Measurements from ENCODE around the gene GINM1.

The GINM1 gene

DNA sequence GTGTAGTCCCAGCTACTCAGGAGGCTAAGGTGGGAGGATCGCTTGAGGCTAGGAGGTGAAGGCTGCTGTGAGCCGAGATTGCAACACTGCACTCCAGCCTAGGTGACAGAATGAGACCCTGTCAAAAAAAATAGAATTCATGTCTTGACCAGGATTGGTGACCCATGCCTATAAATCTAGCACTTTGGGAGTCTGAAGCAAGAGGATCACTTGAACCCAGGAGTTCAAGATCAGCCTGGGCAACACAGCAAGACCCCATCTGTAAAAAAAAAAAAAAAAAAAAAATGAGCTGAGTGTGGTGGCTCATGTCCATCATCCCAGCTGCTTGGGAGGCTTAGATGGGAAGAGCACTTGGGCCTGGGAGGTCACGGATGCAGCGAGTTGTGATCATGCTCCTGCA is 34.3 kb downstream of the GINM1 start:
- H3K4me3 ChIP-seq (ENCODE audit: low read depth, low read length, poor library complexity, severe bottlenecking), result no peak overlapping the region
- H3K79me2 ChIP-seq (ENCODE audit: insufficient read depth, low read length), result no peaks in the 10 kb centered on the region
- TF ChIP-seq EZH2 (IDR thresholded peaks at IDR 0.05; ENCODE audit: borderline replicate concordance, low read length), result no peak
- TF ChIP-seq, protein P1, sequence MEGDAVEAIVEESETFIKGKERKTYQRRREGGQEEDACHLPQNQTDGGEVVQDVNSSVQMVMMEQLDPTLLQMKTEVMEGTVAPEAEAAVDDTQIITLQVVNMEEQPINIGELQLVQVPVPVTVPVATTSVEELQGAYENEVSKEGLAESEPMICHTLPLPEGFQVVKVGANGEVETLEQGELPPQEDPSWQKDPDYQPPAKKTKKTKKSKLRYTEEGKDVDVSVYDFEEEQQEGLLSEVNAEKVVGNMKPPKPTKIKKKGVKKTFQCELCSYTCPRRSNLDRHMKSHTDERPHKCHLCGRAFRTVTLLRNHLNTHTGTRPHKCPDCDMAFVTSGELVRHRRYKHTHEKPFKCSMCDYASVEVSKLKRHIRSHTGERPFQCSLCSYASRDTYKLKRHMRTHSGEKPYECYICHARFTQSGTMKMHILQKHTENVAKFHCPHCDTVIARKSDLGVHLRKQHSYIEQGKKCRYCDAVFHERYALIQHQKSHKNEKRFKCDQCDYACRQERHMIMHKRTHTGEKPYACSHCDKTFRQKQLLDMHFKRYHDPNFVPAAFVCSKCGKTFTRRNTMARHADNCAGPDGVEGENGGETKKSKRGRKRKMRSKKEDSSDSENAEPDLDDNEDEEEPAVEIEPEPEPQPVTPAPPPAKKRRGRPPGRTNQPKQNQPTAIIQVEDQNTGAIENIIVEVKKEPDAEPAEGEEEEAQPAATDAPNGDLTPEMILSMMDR (IDR thresholded peaks at IDR 0.05; ENCODE audit: low read length), result no peak
- no peaks in the 10 kb centered on the region; the same call in 1 of the 2 replicates for H3F3A ChIP-seq (ENCODE audit: insufficient read depth, low read length)
- peaks cover 52% of the 10 kb centered on the region for H3K36me3 ChIP-seq (ENCODE audit: insufficient read depth, low read length)
- no peak overlapping the region for H3K27ac ChIP-seq (ENCODE audit: low read depth, low read length, poor library complexity, severe bottlenecking)
- no peaks in the 10 kb centered on the region for H3K9me3 ChIP-seq (ENCODE audit: low read length)
- no peak overlapping the region for H3K4me2 ChIP-seq (ENCODE audit: low read length)
- H3K4me1 ChIP-seq (ENCODE audit: insufficient read depth, low read length, severe bottlenecking), result no peaks in the 10 kb centered on the region
- no peaks in the 10 kb centered on the region for H4K20me1 ChIP-seq (ENCODE audit: insufficient read depth, low read length)
- H3K27me3 ChIP-seq (ENCODE audit: insufficient read depth, low read length), result no peaks in the 10 kb centered on the region
- H3K9ac ChIP-seq (ENCODE audit: low read length), result no peak overlapping the region
- no peak overlapping the region for H2AFZ ChIP-seq (ENCODE audit: low read length)
- H3K9me2 ChIP-seq (ENCODE audit: low read depth, low read length), result no peaks in the 10 kb centered on the region

DNA sequence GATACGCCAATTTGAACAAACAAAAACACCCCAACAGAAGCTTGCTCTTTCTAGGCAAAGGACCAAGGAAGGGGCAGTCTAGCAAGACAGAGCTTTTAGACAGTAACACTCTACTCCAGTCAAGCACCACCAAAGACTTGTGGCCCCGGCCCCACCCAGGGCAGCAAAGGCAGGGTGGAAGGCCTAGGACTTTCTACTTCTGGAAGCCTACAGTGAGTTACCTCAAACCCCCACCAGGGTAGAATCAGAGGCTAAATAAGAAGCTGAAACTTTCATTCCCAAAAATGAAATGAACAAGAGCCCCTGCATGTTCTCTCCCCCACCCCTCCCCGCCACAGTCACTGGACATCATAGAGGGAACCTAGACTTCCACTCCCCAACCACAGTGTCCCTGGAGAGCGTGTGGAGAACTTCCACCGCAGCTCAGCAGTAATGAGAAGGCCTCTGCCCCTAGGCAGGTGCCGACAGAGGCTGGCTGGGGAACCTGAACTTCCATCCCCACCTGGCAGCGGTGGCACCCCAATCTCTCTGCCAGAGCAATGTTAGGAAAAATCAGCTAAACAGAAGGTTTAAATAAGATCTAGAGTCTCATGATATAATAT is 42.3 kb downstream of the GINM1 start:
- Histone ChIP-seq H3K27me3 (ENCODE audit: insufficient read depth, low read length) (no peaks in the 10 kb centered on the region), H3K4me1 (ENCODE audit: insufficient read depth, low read length, severe bottlenecking) (peaks cover 11% of the 10 kb centered on the region), H3K4me2 (ENCODE audit: low read length) (no peak overlapping the region), H4K20me1 (ENCODE audit: insufficient read depth, low read length) (no peaks in the 10 kb centered on the region), H3K79me2 (ENCODE audit: insufficient read depth, low read length) (no peaks in the 10 kb centered on the region), H3K9me2 (ENCODE audit: low read depth, low read length) (no peaks in the 10 kb centered on the region), H3K9ac (ENCODE audit: low read length) (no peak overlapping the region), H3K9me3 (ENCODE audit: low read length) (peaks cover 4% of the 10 kb centered on the region), H3F3A (ENCODE audit: insufficient read depth, low read length) (no peaks in the 10 kb centered on the region), H3K27ac (ENCODE audit: low read depth, low read length, poor library complexity, severe bottlenecking) (no peak overlapping the region), H3K4me3 (ENCODE audit: low read depth, low read length, poor library complexity, severe bottlenecking) (no peak overlapping the region), H3K36me3 (ENCODE audit: insufficient read depth, low read length) (peaks cover 12% of the 10 kb centered on the region), H2AFZ (ENCODE audit: low read length) (no peak overlapping the region)
- TF ChIP-seq EZH2 (IDR thresholded peaks at IDR 0.05; ENCODE audit: borderline replicate concordance, low read length), result no peak
- TF ChIP-seq, protein P1 (IDR thresholded peaks at IDR 0.05; ENCODE audit: low read length), result no peak; the same call in 1 of the 2 replicates

DNA sequence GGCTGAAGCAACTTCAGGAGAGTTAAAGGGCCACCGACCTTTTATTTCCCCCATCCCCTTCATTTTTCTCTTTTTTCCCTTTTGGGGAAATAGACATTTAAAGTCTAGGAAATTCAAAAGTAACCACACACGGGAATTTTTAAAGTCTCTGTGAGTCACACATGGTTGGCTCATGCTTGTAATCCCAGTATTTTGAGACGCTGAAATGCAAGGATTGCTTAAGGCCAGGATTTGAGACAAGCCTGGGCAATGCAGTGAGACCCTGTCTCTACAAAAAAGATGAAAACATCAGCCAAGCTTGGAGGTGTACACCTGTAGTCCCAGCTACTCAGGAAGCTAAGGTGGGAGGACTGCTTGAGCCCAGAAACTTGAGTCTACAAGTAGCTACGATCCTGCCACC is 48.2 kb downstream of the GINM1 start:
- Histone ChIP-seq H3K9ac (ENCODE audit: low read length) (no peak overlapping the region), H3K27me3 (ENCODE audit: insufficient read depth, low read length) (no peaks in the 10 kb centered on the region), H3F3A (ENCODE audit: insufficient read depth, low read length) (no peaks in the 10 kb centered on the region), H3K79me2 (ENCODE audit: insufficient read depth, low read length) (no peaks in the 10 kb centered on the region), H2AFZ (ENCODE audit: low read length) (no peak overlapping the region), H3K36me3 (ENCODE audit: insufficient read depth, low read length) (peaks cover 40% of the 10 kb centered on the region), H3K9me3 (ENCODE audit: low read length) (peaks cover 4% of the 10 kb centered on the region), H3K9me2 (ENCODE audit: low read depth, low read length) (no peaks in the 10 kb centered on the region), H3K27ac (ENCODE audit: low read depth, low read length, poor library complexity, severe bottlenecking) (no peak overlapping the region), H3K4me1 (ENCODE audit: insufficient read depth, low read length, severe bottlenecking) (peaks cover under 1% of the 10 kb centered on the region), H3K4me3 (ENCODE audit: low read depth, low read length, poor library complexity, severe bottlenecking) (no peak overlapping the region), H3K4me2 (ENCODE audit: low read length) (no peak overlapping the region), H4K20me1 (ENCODE audit: insufficient read depth, low read length) (no peaks in the 10 kb centered on the region)
- no peak for TF ChIP-seq EZH2 (IDR thresholded peaks at IDR 0.05; ENCODE audit: borderline replicate concordance, low read length)
- TF ChIP-seq, protein P1 (IDR thresholded peaks at IDR 0.05; ENCODE audit: low read length), result no peak

Data from OCI-LY1 (cell line).